Stimulated activated naive CD8-positive, alpha-beta T cell treated with anti-CD3 and anti-CD28 coated beads, Interleukin-15, amount 100 ng/mL, for 72 hours (primary cell): ENCODE measurements around the gene COL4A1.
A peak's percentile ranks its signal among the peaks of the same experiment; 100 is the strongest.

ENCODE experiments used
- ATAC-seq: fragments of 150-1000 bp; cut with Tn5 transposase; 2 replicates; pipeline ENCODE4 v1.10.0; 2021; ENCODE audit warnings: mild to moderate bottlenecking, moderate library complexity
- DNase-seq, 2 donors: peaks; one replicate each; pipeline ENCODE4 v3.0.0; 2021 to 2022
- H3K27ac Mint-ChIP-seq, 2 donors: one replicate each; pipeline ENCODE4 v1.8.0; 2022; ENCODE audit warnings: mild to moderate bottlenecking in 2 of 2, mixed read lengths in 2 of 2, moderate library complexity in 2 of 2
- H3K27me3 Mint-ChIP-seq: one replicate; pipeline ENCODE4 v1.8.0; 2022; ENCODE audit warnings: mixed read lengths
- H3K4me1 Mint-ChIP-seq: one replicate; pipeline ENCODE4 v1.8.0; 2022; ENCODE audit warnings: mild to moderate bottlenecking, mixed read lengths
- H3K4me3 Mint-ChIP-seq, 2 donors: one replicate each; pipeline ENCODE4 v1.8.0; 2022; ENCODE audit warnings: mild to moderate bottlenecking in 2 of 2, mixed read lengths in 2 of 2, moderate library complexity in 1 of 2
- H3K9me3 Mint-ChIP-seq, 2 donors: one replicate each; pipeline ENCODE4 v1.8.0; 2022; ENCODE audit warnings: mixed read lengths in 2 of 2

The COL4A1 gene

GRCh38 chr13:110283736-110284517 is 23.0 kb downstream of the COL4A1 start:
- Mint-ChIP-seq H3K27me3 (peaks cover 63% of the 10 kb centered on the region), H3K4me1 (peaks cover 13% of the 10 kb centered on the region), H3K27ac (no peak overlapping the region), H3K4me3 (no peak overlapping the region), H3K9me3 (peaks cover 5 to 14% of the 10 kb centered on the region in 2 donors)
- no peak for ATAC-seq
- no peak for DNase-seq

DNA sequence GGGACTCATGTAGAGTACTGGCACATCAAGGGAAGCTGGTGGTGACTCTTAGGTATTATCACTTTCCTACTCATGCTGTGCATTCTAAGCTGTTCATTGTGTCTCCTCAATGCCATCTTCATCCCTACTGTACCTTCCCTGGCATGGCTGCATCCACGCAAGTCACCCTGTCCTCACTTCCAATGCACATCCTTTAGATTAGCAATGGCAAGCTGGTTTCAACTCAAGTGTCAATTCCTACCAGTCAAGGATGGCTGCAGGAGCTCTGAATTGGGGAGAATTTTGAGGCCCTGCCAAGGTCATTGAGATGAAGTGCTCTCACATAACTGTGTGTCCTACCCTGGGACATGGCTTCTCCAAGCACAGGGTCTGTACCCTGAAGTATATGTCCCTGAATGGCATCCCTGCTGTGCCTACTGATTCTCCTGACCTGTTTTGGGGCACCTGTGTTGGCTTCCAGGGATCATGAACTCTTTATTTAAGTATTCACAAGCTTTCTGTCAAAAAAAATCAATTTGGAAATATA is 24.6 kb downstream of the COL4A1 start:
- Mint-ChIP-seq H3K9me3 (peaks cover 5 to 14% of the 10 kb centered on the region in 2 donors), H3K4me1 (peaks cover 13% of the 10 kb centered on the region), H3K4me3 (no peak overlapping the region), H3K27me3 (peaks cover 67% of the 10 kb centered on the region), H3K27ac (no peak overlapping the region)
- no peak for ATAC-seq
- DNase-seq, result no peak

GRCh38 chr13:110281736-110282135 is 25.2 kb downstream of the COL4A1 start:
- Mint-ChIP-seq H3K27me3 (peaks cover 66% of the 10 kb centered on the region), H3K4me3 (no peak overlapping the region), H3K27ac (no peak overlapping the region), H3K9me3 (peaks cover 5 to 14% of the 10 kb centered on the region in 2 donors), H3K4me1 (peaks cover 13% of the 10 kb centered on the region)
- ATAC-seq, result no peak
- DNase-seq, result no peak

DNA sequence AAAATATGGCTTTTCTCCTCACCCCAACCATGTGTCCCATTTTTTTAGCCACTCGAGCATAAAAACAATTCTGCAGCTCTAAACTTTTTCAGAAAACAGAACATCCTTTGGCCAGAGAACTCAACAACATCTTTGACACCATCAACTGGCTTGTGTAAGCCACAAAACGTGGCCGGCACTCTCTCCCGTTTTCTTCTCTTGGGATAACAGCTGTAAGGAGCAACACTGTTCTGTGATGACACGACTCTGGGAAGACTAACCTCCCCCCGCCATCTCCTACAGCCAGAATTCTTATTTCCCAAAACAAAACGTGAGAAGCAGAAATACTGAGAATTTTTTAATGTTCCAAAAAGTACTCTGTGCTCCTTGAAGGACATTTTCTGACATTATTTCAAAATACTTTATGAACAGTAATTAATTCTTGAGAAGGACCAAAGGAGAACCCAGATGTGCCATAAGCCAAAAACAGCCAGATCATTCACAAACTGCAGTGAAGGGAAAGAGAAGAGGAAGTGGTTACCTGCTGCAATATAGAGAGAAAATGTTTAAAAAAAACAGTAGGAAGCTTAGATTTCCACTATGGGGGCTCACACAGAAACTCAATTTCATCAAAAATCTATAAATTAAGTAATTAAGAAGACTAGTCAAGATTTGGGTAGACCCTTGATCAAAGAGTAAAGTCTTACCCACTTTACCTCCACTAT is 25.8 kb downstream of the COL4A1 start:
- DNase-seq (no peak), ATAC-seq (no peak)
- peaks cover 13% of the 10 kb centered on the region for H3K4me1 Mint-ChIP-seq
- H3K4me3 Mint-ChIP-seq, result peak overlapping the region; percentile 8 to 34
- peaks cover 63% of the 10 kb centered on the region for H3K27me3 Mint-ChIP-seq
- no peak overlapping the region for H3K27ac Mint-ChIP-seq
- H3K9me3 Mint-ChIP-seq, result peaks cover 5 to 14% of the 10 kb centered on the region in 2 donors

- Mint-ChIP-seq H3K9me3 (peaks cover 5 to 14% of the 10 kb centered on the region in 2 donors), H3K4me3 (peak overlapping the region; percentile 8 to 34), H3K27me3 (peaks cover 57% of the 10 kb centered on the region), H3K4me1 (peaks cover 13% of the 10 kb centered on the region), H3K27ac (no peak overlapping the region)
- DNase-seq (no peak), ATAC-seq (peak; percentile 75)
Measured at GRCh38 chr13:110280231-110280813, 26.6 kb downstream of the COL4A1 start.

DNA sequence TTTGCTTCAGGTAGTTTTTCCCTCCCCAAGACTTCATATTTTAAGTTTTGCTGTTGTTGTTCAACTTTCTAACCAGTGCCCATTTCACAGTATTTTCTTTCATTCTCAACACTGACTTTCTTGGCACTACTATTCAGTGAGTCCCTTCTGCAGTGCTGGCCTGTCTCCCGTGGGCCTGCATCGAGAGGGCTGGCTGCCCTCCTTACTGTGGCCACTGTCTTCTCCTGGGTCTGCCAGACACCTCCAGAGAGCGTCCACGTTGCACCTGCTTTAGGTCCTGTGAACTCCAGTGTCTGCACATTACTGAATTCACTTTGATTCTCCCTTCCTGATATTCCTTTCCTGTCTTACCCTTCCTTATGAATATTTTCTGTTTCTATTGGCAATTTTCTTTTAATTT is 27.3 kb downstream of the COL4A1 start:
- Mint-ChIP-seq H3K9me3 (peaks cover 5 to 14% of the 10 kb centered on the region in 2 donors), H3K4me3 (no peak overlapping the region), H3K27me3 (peaks cover 53% of the 10 kb centered on the region), H3K27ac (no peak overlapping the region), H3K4me1 (peaks cover 13% of the 10 kb centered on the region)
- no peak for ATAC-seq
- DNase-seq, result no peak

DNA sequence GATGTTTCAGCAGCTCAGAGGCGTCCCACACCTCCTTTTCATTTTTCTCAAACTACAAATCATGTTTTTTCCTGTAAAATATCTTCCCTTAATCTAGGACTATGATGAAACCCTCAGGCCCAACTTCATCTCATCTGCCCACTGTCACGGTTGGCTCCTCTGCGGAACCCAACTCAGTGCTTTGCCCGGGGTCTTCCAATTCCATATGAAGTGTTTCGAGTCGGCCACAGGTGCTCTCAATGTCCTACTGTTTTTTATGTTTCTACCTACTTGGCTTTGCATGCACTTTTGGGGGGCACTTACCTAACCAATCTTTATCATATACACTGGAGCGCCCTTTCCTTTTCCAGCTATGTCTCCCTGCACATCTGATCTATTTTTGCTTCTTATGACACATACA is 28.1 kb downstream of the COL4A1 start:
- Mint-ChIP-seq H3K4me1 (peaks cover 13% of the 10 kb centered on the region), H3K4me3 (no peak overlapping the region), H3K27me3 (peaks cover 44% of the 10 kb centered on the region), H3K27ac (no peak overlapping the region), H3K9me3 (peaks cover 5 to 14% of the 10 kb centered on the region in 2 donors)
- DNase-seq (no peak), ATAC-seq (no peak)

GRCh38 chr13:110277357-110277975 is 29.5 kb downstream of the COL4A1 start:
- H3K4me1 Mint-ChIP-seq, result peaks cover 13% of the 10 kb centered on the region
- H3K4me3 Mint-ChIP-seq, result no peak overlapping the region
- peaks cover 43% of the 10 kb centered on the region for H3K27me3 Mint-ChIP-seq
- H3K27ac Mint-ChIP-seq, result no peak overlapping the region
- DNase-seq, result no peak
- peaks cover 0 to 12% of the 10 kb centered on the region in 2 donors for H3K9me3 Mint-ChIP-seq
- no peak for ATAC-seq

DNA sequence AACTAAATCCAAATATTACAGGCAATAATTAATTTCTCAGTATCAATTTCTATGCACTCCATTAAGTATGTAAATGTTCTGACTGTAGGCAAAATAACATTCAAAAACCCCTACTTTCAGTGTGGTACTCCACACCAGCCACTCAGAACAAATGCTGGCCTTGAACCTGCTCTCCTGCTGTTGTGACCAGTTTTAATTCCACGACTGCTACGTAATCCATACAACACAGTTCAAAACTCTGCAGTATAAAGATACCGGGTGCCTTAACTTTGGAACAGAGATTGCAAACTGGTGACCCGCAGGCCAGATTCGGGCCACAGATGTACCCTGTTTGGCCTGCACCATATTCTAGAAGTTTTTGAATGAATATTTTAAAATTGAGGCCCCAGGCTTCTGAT is 30.4 kb downstream of the COL4A1 start:
- ATAC-seq, result no peak
- DNase-seq, result no peak
- H3K27ac Mint-ChIP-seq, result no peak overlapping the region
- H3K4me1 Mint-ChIP-seq, result peaks cover 11% of the 10 kb centered on the region
- H3K4me3 Mint-ChIP-seq, result no peak overlapping the region
- H3K27me3 Mint-ChIP-seq, result peaks cover 41% of the 10 kb centered on the region
- peaks cover 0 to 3% of the 10 kb centered on the region in 2 donors for H3K9me3 Mint-ChIP-seq

DNA sequence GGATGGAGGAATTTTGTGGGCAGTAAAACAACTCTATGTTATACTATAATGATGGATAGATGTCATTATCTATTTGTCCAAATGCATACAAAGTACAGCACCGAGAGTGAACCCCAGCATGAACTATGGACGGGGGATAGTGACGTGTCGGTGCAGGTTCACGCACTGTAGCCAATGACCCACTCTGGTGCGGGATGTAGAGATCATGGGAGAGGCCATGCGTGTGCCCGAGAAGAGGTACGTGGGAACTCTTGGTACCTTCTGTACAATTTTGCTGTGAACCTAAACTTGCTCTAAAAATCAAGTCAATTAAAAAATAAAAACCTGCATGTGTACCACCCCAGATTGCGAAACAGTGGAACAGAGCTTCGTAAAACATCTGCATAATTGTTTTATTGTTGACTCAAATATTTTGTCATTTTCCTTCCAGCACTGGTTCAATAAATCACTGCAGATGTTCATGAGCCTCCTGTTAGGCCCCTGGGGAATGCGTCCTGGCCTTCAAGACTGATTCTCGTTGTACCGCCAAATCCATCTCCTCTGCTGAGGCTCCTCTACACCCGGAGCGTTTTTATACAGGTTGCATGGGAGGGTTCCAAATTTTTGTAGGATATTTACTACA is 30.9 kb downstream of the COL4A1 start:
- no peak for ATAC-seq
- peaks cover 45% of the 10 kb centered on the region for H3K27me3 Mint-ChIP-seq
- H3K9me3 Mint-ChIP-seq, result no peaks in the 10 kb centered on the region
- DNase-seq, result no peak
- H3K4me1 Mint-ChIP-seq, result peaks cover 6% of the 10 kb centered on the region
- no peak overlapping the region for H3K4me3 Mint-ChIP-seq
- H3K27ac Mint-ChIP-seq, result no peak overlapping the region

DNA sequence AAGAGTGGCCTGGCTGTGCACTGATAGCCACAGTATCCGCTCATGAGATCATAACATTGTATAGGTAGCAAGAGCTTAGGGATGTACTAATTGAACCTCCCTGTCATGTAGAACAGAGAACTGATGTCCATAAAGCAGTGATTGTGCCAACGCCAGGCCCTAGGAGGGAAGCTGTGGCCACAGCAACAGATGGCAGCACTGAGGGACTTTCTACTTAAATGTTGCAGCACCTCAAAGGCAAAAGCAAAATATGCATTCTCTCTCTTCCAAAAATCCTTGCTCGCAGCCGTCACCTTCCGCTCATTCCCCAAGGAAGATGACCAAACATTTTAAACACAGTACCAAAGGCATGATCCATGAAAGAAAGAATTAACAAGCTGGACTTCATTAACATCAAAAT is 32.3 kb downstream of the COL4A1 start:
- no peak for ATAC-seq
- DNase-seq, result no peak
- Mint-ChIP-seq H3K4me1 (no peaks in the 10 kb centered on the region), H3K27me3 (peaks cover 58% of the 10 kb centered on the region), H3K27ac (no peak overlapping the region), H3K9me3 (no peaks in the 10 kb centered on the region), H3K4me3 (no peak overlapping the region)

DNA sequence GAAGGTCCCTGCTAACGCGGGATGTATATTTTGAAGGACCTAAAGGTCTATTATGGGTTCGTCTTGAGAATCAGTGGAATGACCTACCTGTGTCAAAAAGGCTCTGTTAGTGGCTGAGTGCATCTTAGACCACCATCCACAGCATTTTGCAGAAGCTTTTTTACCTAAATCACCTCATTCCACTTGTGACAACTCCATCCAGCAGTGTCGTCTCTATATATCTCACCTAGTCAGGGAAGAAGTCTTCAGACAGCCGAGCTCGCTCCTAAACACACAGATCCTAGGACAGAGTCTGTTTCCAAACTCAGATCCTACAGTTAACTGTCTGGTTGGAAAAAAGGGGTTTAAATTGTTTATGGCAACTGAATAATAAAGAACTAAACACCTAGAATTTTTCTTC is 33.7 kb downstream of the COL4A1 start:
- no peak for ATAC-seq
- Mint-ChIP-seq H3K27ac (no peak overlapping the region), H3K4me3 (no peak overlapping the region), H3K4me1 (no peaks in the 10 kb centered on the region), H3K9me3 (no peaks in the 10 kb centered on the region), H3K27me3 (peaks cover 58% of the 10 kb centered on the region)
- no peak for DNase-seq

DNA sequence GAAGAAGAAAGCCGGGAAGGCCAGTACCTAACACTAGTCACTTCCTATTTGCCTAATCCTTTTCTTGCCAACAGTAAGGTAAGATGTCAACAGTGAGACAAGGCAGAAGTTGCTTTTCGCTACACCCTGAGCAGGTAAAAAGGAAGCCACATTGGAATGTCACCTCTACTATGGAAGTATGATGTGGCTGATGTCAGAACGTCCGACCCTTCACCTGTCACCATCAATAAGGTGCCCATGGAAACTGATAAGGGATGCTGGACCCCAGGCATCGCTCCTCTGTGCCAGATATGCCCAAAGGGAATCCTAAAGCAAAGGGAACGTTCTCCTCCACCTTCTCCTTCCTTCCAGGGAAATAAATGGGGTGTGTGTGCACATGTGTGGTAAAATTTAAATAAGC is 34.3 kb downstream of the COL4A1 start:
- no peak for ATAC-seq
- Mint-ChIP-seq H3K9me3 (no peaks in the 10 kb centered on the region), H3K27me3 (peaks cover 63% of the 10 kb centered on the region), H3K4me1 (no peaks in the 10 kb centered on the region), H3K4me3 (no peak overlapping the region), H3K27ac (peak overlapping the region in 1 of 2 donors; percentile 49)
- DNase-seq, result no peak

DNA sequence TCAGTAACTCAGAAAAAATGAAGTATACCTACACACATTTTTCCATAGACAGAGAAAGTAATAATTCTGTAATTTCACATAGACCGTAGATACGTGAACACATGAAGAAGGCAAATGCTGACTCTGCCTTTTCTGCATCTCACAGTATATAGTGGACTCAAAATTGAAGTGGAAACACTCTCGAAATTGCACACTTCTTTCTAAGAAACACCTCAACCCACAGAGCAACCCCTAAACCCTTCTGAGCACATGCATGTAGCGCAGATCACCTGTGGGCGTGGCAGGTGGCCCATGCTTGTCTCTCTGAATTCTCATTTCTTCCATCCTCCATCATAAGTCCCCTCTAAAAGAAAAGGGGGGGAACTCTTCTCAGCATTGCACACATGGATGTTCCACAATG is 34.7 kb downstream of the COL4A1 start:
- H3K4me1 Mint-ChIP-seq, result no peaks in the 10 kb centered on the region
- H3K27me3 Mint-ChIP-seq, result peaks cover 60% of the 10 kb centered on the region
- no peak for ATAC-seq
- H3K4me3 Mint-ChIP-seq, result no peak overlapping the region
- H3K9me3 Mint-ChIP-seq, result no peaks in the 10 kb centered on the region
- DNase-seq, result no peak
- no peak overlapping the region for H3K27ac Mint-ChIP-seq

DNA sequence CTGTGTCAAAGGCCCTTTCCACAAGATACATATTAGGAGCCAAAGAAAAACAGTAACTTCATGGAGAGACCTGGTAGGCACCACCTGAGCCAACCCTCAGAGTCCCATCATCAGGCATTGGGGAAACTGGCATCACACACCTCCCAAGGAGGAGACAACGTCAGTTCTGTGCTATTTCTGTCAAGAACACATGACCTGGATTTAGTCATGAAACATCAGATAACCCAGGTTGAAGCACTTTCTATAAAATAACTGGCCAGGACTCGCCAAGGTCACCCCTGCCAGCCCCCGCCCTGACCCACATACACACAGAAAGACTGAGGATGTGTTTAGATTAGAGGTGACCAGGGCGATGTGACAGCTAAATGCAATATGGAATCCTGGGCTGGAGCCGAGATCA is 35.6 kb downstream of the COL4A1 start:
- H3K27me3 Mint-ChIP-seq, result peaks cover 67% of the 10 kb centered on the region
- DNase-seq (no peak), ATAC-seq (no peak)
- no peak overlapping the region for H3K4me3 Mint-ChIP-seq
- no peaks in the 10 kb centered on the region for H3K9me3 Mint-ChIP-seq
- H3K27ac Mint-ChIP-seq, result no peak overlapping the region
- H3K4me1 Mint-ChIP-seq, result no peaks in the 10 kb centered on the region
